Keratinocyte (primary cell): Measurements from ENCODE around the gene CYFIP1. TPM values are rescaled to one million over a fixed set of nuclear protein-coding genes. Genes with fewer than 3 reads are reported as not detected.

ENCODE experiments used
- DNase-seq: peaks from one replicate; pipeline ENCODE4 v3.0.0-alpha.2; 2011; ENCODE audit warnings: low read depth, missing footprints, low spot score
- FAIRE-seq: peaks from 2 replicates; lab custom pipeline; 2011; peaks lifted over from hg19 to GRCh38; lab: Jason Lieb, UNC
- H2AFZ ChIP-seq: 2 replicates; pipeline ENCODE4 v1.6.0; 2012; ENCODE audit warnings: low read length, control low read depth, inconsistent platforms; ENCODE audit not compliant: control insufficient read depth
- H3K27ac ChIP-seq: 2 replicates; pipeline ENCODE4 v1.5.1; 2011; ENCODE audit warnings: low read length; ENCODE audit not compliant: control insufficient read depth, insufficient read depth
- H3K27me3 ChIP-seq: 3 replicates; pipeline ENCODE4 v1.6.0; 2011; ENCODE audit warnings: low read length; ENCODE audit not compliant: control insufficient read depth, insufficient read depth; ENCODE audit errors: extremely low read depth
- H3K36me3 ChIP-seq, 2 experiments: 2 replicates in 1 of 2; 3 replicates in 1 of 2; pipeline ENCODE4 v1.5.1; 2011; ENCODE audit warnings: low read length in 2 of 2, mild to moderate bottlenecking in 1 of 2; ENCODE audit not compliant: control insufficient read depth in 2 of 2, insufficient read depth in 2 of 2; ENCODE audit errors: extremely low read depth in 1 of 2
- H3K4me1 ChIP-seq: 3 replicates; pipeline ENCODE4 v1.5.1; 2011; ENCODE audit warnings: low read length; ENCODE audit not compliant: control insufficient read depth, insufficient read depth; ENCODE audit errors: extremely low read depth
- H3K4me2 ChIP-seq: 3 replicates; pipeline ENCODE4 v1.6.0; 2011; ENCODE audit warnings: low read depth, low read length; ENCODE audit not compliant: control insufficient read depth, insufficient read depth; ENCODE audit errors: extremely low read depth
- H3K4me3 ChIP-seq, 3 experiments: fragments of 200-600 bp in 1 of 3; sonication (generic) in 1 of 3; 2 replicates in 2 of 3; 3 replicates in 1 of 3; pipeline ENCODE4 v1.5.1; 2011 to 2016; ENCODE audit warnings: low read length in 3 of 3, mild to moderate bottlenecking in 3 of 3, control low read depth in 2 of 3, inconsistent platforms in 1 of 3, low read depth in 1 of 3, mixed read lengths in 1 of 3, mixed run types in 1 of 3, moderate library complexity in 1 of 3; ENCODE audit not compliant: control insufficient read depth in 2 of 3, insufficient read depth in 2 of 3; ENCODE audit errors: extremely low read depth in 1 of 3
- H3K79me2 ChIP-seq: 2 replicates; pipeline ENCODE4 v1.6.0; 2012; ENCODE audit warnings: low read length; ENCODE audit not compliant: control insufficient read depth, insufficient read depth
- H3K9ac ChIP-seq: 3 replicates; pipeline ENCODE4 v1.6.0; 2011; ENCODE audit warnings: low read length; ENCODE audit not compliant: control insufficient read depth, insufficient read depth; ENCODE audit errors: extremely low read depth
- H3K9me1 ChIP-seq: 3 replicates; pipeline ENCODE4 v1.6.0; 2011; ENCODE audit warnings: low read length; ENCODE audit not compliant: control insufficient read depth, insufficient read depth; ENCODE audit errors: extremely low read depth
- H3K9me3 ChIP-seq: 2 replicates; pipeline ENCODE4 v1.5.1; 2012; ENCODE audit warnings: low read depth, low read length; ENCODE audit not compliant: control insufficient read depth
- H4K20me1 ChIP-seq: 3 replicates; pipeline ENCODE4 v1.6.0; 2011; ENCODE audit warnings: low read length; ENCODE audit not compliant: control insufficient read depth, insufficient read depth; ENCODE audit errors: extremely low read depth
- CTCF ChIP-seq, 3 experiments: IDR thresholded peaks in 1 of 3; conservative IDR thresholded peaks in 1 of 3; optimal IDR thresholded peaks in 1 of 3; 2 replicates in 2 of 3; 3 replicates in 1 of 3; pipeline versions ENCODE3 to v1.5.1; 2011; ENCODE audit warnings: low read length in 3 of 3, mild to moderate bottlenecking in 3 of 3, moderate library complexity in 2 of 3, control low read depth in 1 of 3, inconsistent platforms in 1 of 3; ENCODE audit not compliant: insufficient read depth in 2 of 3; ENCODE audit errors: extremely low read depth in 1 of 3
- EZH2 ChIP-seq: IDR thresholded peaks from one replicate; pipeline ENCODE4 v1.6.1; 2012; ENCODE audit warnings: inconsistent platforms, mild to moderate bottlenecking, low read length, moderate library complexity
- dilution Hi-C: fragments of 300-500 bp; cut with MboI; formaldehyde crosslinking; loops from one replicate; pipeline ENCODE4 v1.7.0; 2020; ENCODE audit warnings: low sequenced_read_pairs; ENCODE audit not compliant: extremely low pct_ligation_motif_present
- polyA plus RNA-seq, 5 experiments: library from polyadenylated mRNA; depleted of rRNA in 3 of 5; stranded (reverse) in 3 of 5; stranded (forward) in 1 of 5; unstranded in 1 of 5; fragments of >200 nt; gene quantifications; 1 replicate in 1 of 5; 2 replicates in 3 of 5; 3 replicates in 1 of 5; pipeline versions ENCODE4 v1.2.1 to v1.2.3, GENCODE V29; 2011 to 2012; ENCODE audit warnings: missing spikeins in 2 of 5, low read depth in 1 of 5, low replicate concordance in 1 of 5

Gene CYFIP1
- polyA plus RNA-seq, 1 donor (not counting 4 experiments of a cell fraction or from before 2014, with no cell fraction given): 72.3 TPM

- Histone ChIP-seq H3K4me3 (no peak overlapping the region), H3K4me2 (no peak overlapping the region), H3K4me1 (no peaks in the 10 kb centered on the region), H3K9ac (no peak overlapping the region), H3K27ac (no peak overlapping the region), H4K20me1 (no peaks in the 10 kb centered on the region), H3K27me3 (no peaks in the 10 kb centered on the region), H3K9me1 (peaks cover 2% of the 10 kb centered on the region), H3K79me2 (no peaks in the 10 kb centered on the region), H3K9me3 (no peaks in the 10 kb centered on the region), H2AFZ (no peak overlapping the region), H3K36me3 (peaks cover 30 to 38% of the 10 kb centered on the region in 2 experiments)
- dilution Hi-C loops: no loop called here
- no peak for TF ChIP-seq CTCF (optimal IDR thresholded peaks at IDR 0.05 in 1 of 3, IDR thresholded peaks at IDR 0.05 in 1 of 3, conservative IDR thresholded peaks at IDR 0.05 in 1 of 3; ENCODE audit: extremely low read depth in 1 of 3, insufficient read depth in 2 of 3, low read length in 3 of 3)
- TF ChIP-seq EZH2: no peak
- DNase-seq (no peak), FAIRE-seq (no peak)
These were observed 67.9 kb downstream of the CYFIP1 start for GRCh38 chr15:22912256-22912655.

GRCh38 chr15:22911306-22911705 is 68.9 kb downstream of the CYFIP1 start:
- no peak overlapping the region for H3K4me2 ChIP-seq
- H3K27ac ChIP-seq: no peak overlapping the region
- FAIRE-seq (no peak), DNase-seq (no peak)
- H3K9ac ChIP-seq: no peak overlapping the region
- H3K9me1 ChIP-seq: no peaks in the 10 kb centered on the region
- TF ChIP-seq CTCF (optimal IDR thresholded peaks at IDR 0.05 in 1 of 3, IDR thresholded peaks at IDR 0.05 in 1 of 3, conservative IDR thresholded peaks at IDR 0.05 in 1 of 3; ENCODE audit: extremely low read depth in 1 of 3, insufficient read depth in 2 of 3, low read length in 3 of 3) (no peak), EZH2 (no peak)
- H3K4me1 ChIP-seq: no peaks in the 10 kb centered on the region
- no peak overlapping the region for H3K4me3 ChIP-seq
- no peaks in the 10 kb centered on the region for H3K79me2 ChIP-seq
- H3K27me3 ChIP-seq: no peaks in the 10 kb centered on the region
- no peaks in the 10 kb centered on the region for H3K9me3 ChIP-seq
- H3K36me3 ChIP-seq: peaks cover 21 to 44% of the 10 kb centered on the region in 2 experiments
- dilution Hi-C loops: no loop called here
- no peaks in the 10 kb centered on the region for H4K20me1 ChIP-seq
- no peak overlapping the region for H2AFZ ChIP-seq
